ENCODE measurements around the gene ADAT3.

The ADAT3 gene

DNA sequence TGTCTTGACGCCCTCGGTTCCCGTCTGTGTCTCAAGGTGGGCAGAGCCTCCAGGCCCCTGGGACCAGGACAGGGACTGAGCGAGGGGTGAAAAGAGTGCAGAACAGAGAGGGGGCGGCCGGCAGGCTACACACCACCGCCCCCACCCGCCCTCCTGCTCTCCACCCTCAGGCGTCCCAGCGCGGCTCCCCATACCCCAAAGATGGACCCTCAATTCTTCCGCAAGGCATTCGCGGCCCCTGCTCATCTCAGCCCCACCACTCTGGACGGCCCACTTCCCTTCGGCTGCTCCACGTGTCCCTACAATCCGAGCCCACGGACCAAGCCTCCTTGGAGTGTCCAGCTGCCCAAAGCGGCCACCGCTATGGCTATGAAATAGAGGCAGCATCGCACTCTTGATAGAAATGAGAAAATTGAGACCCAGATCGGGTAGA, 43.6 kb upstream of the ADAT3 start:
- ATAC-seq (ENCODE audit: insufficient read depth, low read depth) = no peak
- H3K4me1 ChIP-seq (ENCODE audit: insufficient read depth, low read length) = peaks cover 37% of the 10 kb centered on the region
- H3K9me3 ChIP-seq (ENCODE audit: insufficient read depth, low read length, severe bottlenecking) = no peaks in the 10 kb centered on the region
- no peak for TF ChIP-seq EZH2 (IDR thresholded peaks at IDR 0.05; ENCODE audit: borderline replicate concordance, low read depth, low read length, severe bottlenecking)
- TF ChIP-seq, protein P1, sequence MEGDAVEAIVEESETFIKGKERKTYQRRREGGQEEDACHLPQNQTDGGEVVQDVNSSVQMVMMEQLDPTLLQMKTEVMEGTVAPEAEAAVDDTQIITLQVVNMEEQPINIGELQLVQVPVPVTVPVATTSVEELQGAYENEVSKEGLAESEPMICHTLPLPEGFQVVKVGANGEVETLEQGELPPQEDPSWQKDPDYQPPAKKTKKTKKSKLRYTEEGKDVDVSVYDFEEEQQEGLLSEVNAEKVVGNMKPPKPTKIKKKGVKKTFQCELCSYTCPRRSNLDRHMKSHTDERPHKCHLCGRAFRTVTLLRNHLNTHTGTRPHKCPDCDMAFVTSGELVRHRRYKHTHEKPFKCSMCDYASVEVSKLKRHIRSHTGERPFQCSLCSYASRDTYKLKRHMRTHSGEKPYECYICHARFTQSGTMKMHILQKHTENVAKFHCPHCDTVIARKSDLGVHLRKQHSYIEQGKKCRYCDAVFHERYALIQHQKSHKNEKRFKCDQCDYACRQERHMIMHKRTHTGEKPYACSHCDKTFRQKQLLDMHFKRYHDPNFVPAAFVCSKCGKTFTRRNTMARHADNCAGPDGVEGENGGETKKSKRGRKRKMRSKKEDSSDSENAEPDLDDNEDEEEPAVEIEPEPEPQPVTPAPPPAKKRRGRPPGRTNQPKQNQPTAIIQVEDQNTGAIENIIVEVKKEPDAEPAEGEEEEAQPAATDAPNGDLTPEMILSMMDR (IDR thresholded peaks at IDR 0.05; ENCODE audit: borderline replicate concordance, extremely low read depth, low read length, poor library complexity, severe bottlenecking) = no peak
- no peak overlapping the region for H2AFZ ChIP-seq (ENCODE audit: low read depth, low read length)
- peaks cover 57% of the 10 kb centered on the region for H4K20me1 ChIP-seq (ENCODE audit: insufficient read depth, low read length)
- H3K27ac ChIP-seq (ENCODE audit: low read length) = no peak overlapping the region
- no peaks in the 10 kb centered on the region for H3K36me3 ChIP-seq (ENCODE audit: insufficient read depth, low read length)
- peak overlapping the region; percentile 67 for H3K9ac ChIP-seq (ENCODE audit: low read depth, low read length)
- H3K4me3 ChIP-seq (ENCODE audit: low read depth in 1 of 2, low read length in 2 of 2) = peak overlapping the region in 1 of 2 experiments; percentile 98; a peak in 3 of 4 replicates
- H3K4me2 ChIP-seq (ENCODE audit: insufficient read depth, low read length) = peak overlapping the region; percentile 92
- no peaks in the 10 kb centered on the region for H3K27me3 ChIP-seq (ENCODE audit: insufficient read depth, low read length, poor library complexity)
- peaks cover 75% of the 10 kb centered on the region for H3K79me2 ChIP-seq (ENCODE audit: insufficient read depth, low read length)
- DNase-seq = no peak

DNA sequence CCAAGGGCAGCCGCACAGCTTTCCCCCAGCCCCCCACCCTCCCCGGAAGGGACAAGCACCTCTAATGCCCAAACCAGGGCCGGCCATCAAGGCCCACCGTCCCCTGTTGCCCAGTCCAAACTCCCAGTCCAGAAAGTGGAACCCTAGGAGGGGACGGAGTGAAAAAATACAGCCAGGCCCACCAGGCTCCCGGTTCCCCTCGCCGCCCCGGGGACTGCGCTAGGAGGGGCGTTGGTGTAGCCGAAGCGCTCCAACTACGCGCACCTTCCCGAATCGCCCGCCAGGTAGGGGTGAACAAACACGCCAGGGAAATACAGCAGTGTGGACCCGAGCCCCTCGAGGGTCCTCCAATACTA, 43.2 kb upstream of the ADAT3 start:
- Histone ChIP-seq H3K36me3 (ENCODE audit: insufficient read depth, low read length) (no peaks in the 10 kb centered on the region), H4K20me1 (ENCODE audit: insufficient read depth, low read length) (peaks cover 55% of the 10 kb centered on the region), H3K79me2 (ENCODE audit: insufficient read depth, low read length) (peaks cover 72% of the 10 kb centered on the region), H3K4me3 (ENCODE audit: low read depth in 1 of 2, low read length in 2 of 2) (peak overlapping the region; percentile 66 to 98; a peak in 3 of 4 replicates), H3K4me1 (ENCODE audit: insufficient read depth, low read length) (peaks cover 37% of the 10 kb centered on the region), H3K9ac (ENCODE audit: low read depth, low read length) (peak overlapping the region; percentile 67), H3K27ac (ENCODE audit: low read length) (peak overlapping the region; percentile 52), H2AFZ (ENCODE audit: low read depth, low read length) (no peak overlapping the region), H3K9me3 (ENCODE audit: insufficient read depth, low read length, severe bottlenecking) (no peaks in the 10 kb centered on the region), H3K27me3 (ENCODE audit: insufficient read depth, low read length, poor library complexity) (no peaks in the 10 kb centered on the region), H3K4me2 (ENCODE audit: insufficient read depth, low read length) (peak overlapping the region; percentile 92)
- DNase-seq (no peak), ATAC-seq (ENCODE audit: insufficient read depth, low read depth) (no peak)
- TF ChIP-seq EZH2 (IDR thresholded peaks at IDR 0.05; ENCODE audit: borderline replicate concordance, low read depth, low read length, severe bottlenecking) = no peak
- TF ChIP-seq, protein P1 (IDR thresholded peaks at IDR 0.05; ENCODE audit: borderline replicate concordance, extremely low read depth, low read length, poor library complexity, severe bottlenecking) = no peak

DNA sequence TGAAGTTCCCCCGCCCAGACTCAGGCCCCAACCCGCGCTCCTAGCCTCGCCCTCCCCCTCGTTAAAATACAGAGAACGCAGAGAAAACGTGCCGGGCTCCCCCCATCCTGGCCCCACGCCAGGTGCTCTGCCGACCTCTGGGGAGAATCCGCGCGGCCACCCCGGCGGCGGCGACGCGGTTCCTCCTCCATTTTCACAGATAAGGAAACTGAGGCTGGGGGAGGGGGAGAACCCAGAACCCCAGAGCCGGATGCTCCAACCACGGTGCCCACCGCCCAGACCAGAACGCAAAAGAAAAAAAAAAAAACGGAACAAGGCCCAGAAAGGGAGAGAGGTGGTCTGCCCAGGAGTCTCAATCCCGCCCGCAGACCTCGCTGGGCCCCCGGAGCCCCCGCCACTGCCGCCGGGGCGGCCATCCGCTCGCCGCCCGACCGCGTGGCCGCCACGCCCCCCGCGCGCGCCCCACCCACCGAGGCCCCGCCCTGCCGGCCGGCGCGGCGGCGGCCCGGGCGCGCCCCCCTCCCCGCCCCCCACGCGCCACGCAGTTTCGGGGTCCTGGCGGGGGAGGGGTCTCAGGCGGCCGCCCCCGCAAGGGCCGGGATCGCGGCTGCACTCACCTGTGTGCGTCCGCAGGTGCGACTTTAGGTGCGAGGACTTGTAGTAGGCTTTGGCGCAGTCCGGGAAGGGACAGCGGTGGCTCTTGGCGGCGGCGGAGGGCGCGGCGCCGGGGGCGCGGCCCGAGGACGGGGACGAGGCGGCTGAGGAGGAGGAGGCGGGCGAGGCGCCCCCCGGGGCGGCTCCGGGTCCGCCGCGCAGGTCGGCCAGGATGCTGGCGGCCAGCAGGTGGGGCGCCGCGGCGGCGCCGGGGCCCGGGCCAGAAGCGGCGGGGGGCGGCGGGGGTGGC, 42.5 kb upstream of the ADAT3 start:
- H3K79me2 ChIP-seq (ENCODE audit: insufficient read depth, low read length) = peaks cover 66% of the 10 kb centered on the region
- peak overlapping the region; percentile 67 for H3K9ac ChIP-seq (ENCODE audit: low read depth, low read length)
- no peaks in the 10 kb centered on the region for H3K27me3 ChIP-seq (ENCODE audit: insufficient read depth, low read length, poor library complexity)
- peak; percentile 62 for DNase-seq
- peaks cover 49% of the 10 kb centered on the region for H4K20me1 ChIP-seq (ENCODE audit: insufficient read depth, low read length)
- ATAC-seq (ENCODE audit: insufficient read depth, low read depth) = no peak
- H3K4me3 ChIP-seq (ENCODE audit: low read depth in 1 of 2, low read length in 2 of 2) = peak overlapping the region; percentile 84 to 98; a peak in 3 of 4 replicates
- peak overlapping the region; percentile 92 for H3K4me2 ChIP-seq (ENCODE audit: insufficient read depth, low read length)
- no peaks in the 10 kb centered on the region for H3K36me3 ChIP-seq (ENCODE audit: insufficient read depth, low read length)
- H3K9me3 ChIP-seq (ENCODE audit: insufficient read depth, low read length, severe bottlenecking) = no peaks in the 10 kb centered on the region
- H3K27ac ChIP-seq (ENCODE audit: low read length) = peak overlapping the region; percentile 62
- TF ChIP-seq EZH2 (IDR thresholded peaks at IDR 0.05; ENCODE audit: borderline replicate concordance, low read depth, low read length, severe bottlenecking) = no peak
- TF ChIP-seq, protein P1 (IDR thresholded peaks at IDR 0.05; ENCODE audit: borderline replicate concordance, extremely low read depth, low read length, poor library complexity, severe bottlenecking) = no peak
- peak overlapping the region; percentile 75 for H2AFZ ChIP-seq (ENCODE audit: low read depth, low read length)
- H3K4me1 ChIP-seq (ENCODE audit: insufficient read depth, low read length) = peaks cover 37% of the 10 kb centered on the region
